T-helper 2 cell treated with Interferon-gamma antibody and Interleukin-4, amounts not matched to agents 5 μg/mL and 100 μg/mL, for 36 hours (primary cell): Measurements from ENCODE around the gene FOXI3.

Experiments used
- DNase-seq: peaks from one replicate; pipeline ENCODE4 v3.0.0; 2021; ENCODE audit warnings: low spot score
- H3K27ac Mint-ChIP-seq: one replicate; pipeline ENCODE4 v1.8.0; 2021; ENCODE audit warnings: mild to moderate bottlenecking, mixed read lengths
- H3K27me3 Mint-ChIP-seq: one replicate; pipeline ENCODE4 v1.8.0; 2021; ENCODE audit warnings: low read depth, mixed read lengths
- H3K36me3 Mint-ChIP-seq: one replicate; pipeline ENCODE4 v1.8.0; 2021; ENCODE audit warnings: low read depth, mixed read lengths
- H3K4me1 Mint-ChIP-seq: one replicate; pipeline ENCODE4 v1.8.0; 2021; ENCODE audit warnings: low read depth, mixed read lengths
- H3K4me3 Mint-ChIP-seq: one replicate; pipeline ENCODE4 v1.8.0; 2022; ENCODE audit warnings: mild to moderate bottlenecking, moderate library complexity, mixed read lengths
- H3K9me3 Mint-ChIP-seq: one replicate; pipeline ENCODE4 v1.8.0; 2021; ENCODE audit warnings: mixed read lengths

FOXI3 gene

GRCh38 chr2:88452565-88452905 is at the start of gene FOXI3:
Gene FOXI3 (minus strand): TSS chr2:88452693. CDS start chr2:88452535, 158 bp downstream.
- DNase-seq, result no peak
- H3K9me3 Mint-ChIP-seq, result no peaks in the 10 kb centered on the region
- peak within 1 kb of the TSS; percentile 76 for H3K4me3 Mint-ChIP-seq
- H3K27me3 Mint-ChIP-seq, result peaks cover 57% of the 10 kb centered on the region
- peak within 1 kb of the TSS; percentile 34 for H3K27ac Mint-ChIP-seq
- H3K36me3 Mint-ChIP-seq, result no peaks in the 10 kb centered on the region
- H3K4me1 Mint-ChIP-seq, result peaks cover 5% of the 10 kb centered on the region

GRCh38 chr2:88500691-88501090 is 48.2 kb upstream of the FOXI3 start:
- DNase-seq, result no peak
- no peak overlapping the region for H3K27ac Mint-ChIP-seq
- no peaks in the 10 kb centered on the region for H3K4me1 Mint-ChIP-seq
- no peaks in the 10 kb centered on the region for H3K36me3 Mint-ChIP-seq
- H3K4me3 Mint-ChIP-seq, result no peak overlapping the region
- H3K9me3 Mint-ChIP-seq, result no peaks in the 10 kb centered on the region
- peaks cover 2% of the 10 kb centered on the region for H3K27me3 Mint-ChIP-seq

GRCh38 chr2:88499204-88499603 is 46.7 kb upstream of the FOXI3 start:
- H3K9me3 Mint-ChIP-seq, result no peaks in the 10 kb centered on the region
- no peaks in the 10 kb centered on the region for H3K4me1 Mint-ChIP-seq
- H3K27me3 Mint-ChIP-seq, result peaks cover 2% of the 10 kb centered on the region
- no peak overlapping the region for H3K27ac Mint-ChIP-seq
- no peak overlapping the region for H3K4me3 Mint-ChIP-seq
- DNase-seq, result no peak
- H3K36me3 Mint-ChIP-seq, result no peaks in the 10 kb centered on the region

GRCh38 chr2:88493481-88493880 is 41.0 kb upstream of the FOXI3 start:
- H3K27me3 Mint-ChIP-seq, result peaks cover 11% of the 10 kb centered on the region
- H3K36me3 Mint-ChIP-seq, result no peaks in the 10 kb centered on the region
- no peak overlapping the region for H3K27ac Mint-ChIP-seq
- no peaks in the 10 kb centered on the region for H3K4me1 Mint-ChIP-seq
- H3K4me3 Mint-ChIP-seq, result no peak overlapping the region
- no peaks in the 10 kb centered on the region for H3K9me3 Mint-ChIP-seq
- DNase-seq, result no peak

- no peak for DNase-seq
- H3K27me3 Mint-ChIP-seq, result peaks cover 11% of the 10 kb centered on the region
- H3K27ac Mint-ChIP-seq, result no peak overlapping the region
- no peaks in the 10 kb centered on the region for H3K36me3 Mint-ChIP-seq
- no peak overlapping the region for H3K4me3 Mint-ChIP-seq
- H3K4me1 Mint-ChIP-seq, result no peaks in the 10 kb centered on the region
- no peaks in the 10 kb centered on the region for H3K9me3 Mint-ChIP-seq
Measured at GRCh38 chr2:88492002-88492401, 39.5 kb upstream of the FOXI3 start.

- peaks cover 9% of the 10 kb centered on the region for H3K27me3 Mint-ChIP-seq
- no peak for DNase-seq
- no peaks in the 10 kb centered on the region for H3K36me3 Mint-ChIP-seq
- no peak overlapping the region for H3K4me3 Mint-ChIP-seq
- no peaks in the 10 kb centered on the region for H3K9me3 Mint-ChIP-seq
- H3K4me1 Mint-ChIP-seq, result no peaks in the 10 kb centered on the region
- no peak overlapping the region for H3K27ac Mint-ChIP-seq
Measured at GRCh38 chr2:88489181-88489580, 36.7 kb upstream of the FOXI3 start.

GRCh38 chr2:88483200-88483599 is 30.7 kb upstream of the FOXI3 start:
- H3K4me3 Mint-ChIP-seq, result no peak overlapping the region
- H3K9me3 Mint-ChIP-seq, result no peaks in the 10 kb centered on the region
- H3K27ac Mint-ChIP-seq, result no peak overlapping the region
- no peak for DNase-seq
- H3K36me3 Mint-ChIP-seq, result no peaks in the 10 kb centered on the region
- H3K4me1 Mint-ChIP-seq, result no peaks in the 10 kb centered on the region
- H3K27me3 Mint-ChIP-seq, result no peaks in the 10 kb centered on the region

GRCh38 chr2:88481691-88482336 is 29.3 kb upstream of the FOXI3 start:
- no peak for DNase-seq
- H3K9me3 Mint-ChIP-seq, result no peaks in the 10 kb centered on the region
- H3K4me1 Mint-ChIP-seq, result no peaks in the 10 kb centered on the region
- H3K27ac Mint-ChIP-seq, result no peak overlapping the region
- H3K27me3 Mint-ChIP-seq, result no peaks in the 10 kb centered on the region
- H3K36me3 Mint-ChIP-seq, result no peaks in the 10 kb centered on the region
- H3K4me3 Mint-ChIP-seq, result no peak overlapping the region

GRCh38 chr2:88472811-88473210 is 20.3 kb upstream of the FOXI3 start:
- Mint-ChIP-seq H3K4me1 (no peaks in the 10 kb centered on the region), H3K9me3 (no peaks in the 10 kb centered on the region), H3K27me3 (peaks cover 4% of the 10 kb centered on the region), H3K4me3 (no peak overlapping the region), H3K36me3 (no peaks in the 10 kb centered on the region), H3K27ac (no peak overlapping the region)
- DNase-seq, result no peak

GRCh38 chr2:88471083-88471942 is 18.8 kb upstream of the FOXI3 start:
- DNase-seq, result no peak
- no peaks in the 10 kb centered on the region for H3K36me3 Mint-ChIP-seq
- no peaks in the 10 kb centered on the region for H3K9me3 Mint-ChIP-seq
- H3K4me1 Mint-ChIP-seq, result no peaks in the 10 kb centered on the region
- H3K27me3 Mint-ChIP-seq, result peaks cover 4% of the 10 kb centered on the region
- no peak overlapping the region for H3K27ac Mint-ChIP-seq
- H3K4me3 Mint-ChIP-seq, result no peak overlapping the region

GRCh38 chr2:88469202-88470114 is 17.0 kb upstream of the FOXI3 start:
- H3K4me1 Mint-ChIP-seq, result no peaks in the 10 kb centered on the region
- no peaks in the 10 kb centered on the region for H3K9me3 Mint-ChIP-seq
- H3K27ac Mint-ChIP-seq, result no peak overlapping the region
- DNase-seq, result no peak
- no peaks in the 10 kb centered on the region for H3K27me3 Mint-ChIP-seq
- H3K4me3 Mint-ChIP-seq, result no peak overlapping the region
- H3K36me3 Mint-ChIP-seq, result no peaks in the 10 kb centered on the region

- DNase-seq, result no peak
- H3K4me3 Mint-ChIP-seq, result no peak overlapping the region
- H3K36me3 Mint-ChIP-seq, result no peaks in the 10 kb centered on the region
- no peaks in the 10 kb centered on the region for H3K4me1 Mint-ChIP-seq
- H3K27me3 Mint-ChIP-seq, result peaks cover under 1% of the 10 kb centered on the region
- H3K9me3 Mint-ChIP-seq, result no peaks in the 10 kb centered on the region
- H3K27ac Mint-ChIP-seq, result no peak overlapping the region
Measured at GRCh38 chr2:88464153-88464552, 11.7 kb upstream of the FOXI3 start.

- no peaks in the 10 kb centered on the region for H3K9me3 Mint-ChIP-seq
- H3K4me1 Mint-ChIP-seq, result no peaks in the 10 kb centered on the region
- no peaks in the 10 kb centered on the region for H3K36me3 Mint-ChIP-seq
- H3K27me3 Mint-ChIP-seq, result peaks cover 21% of the 10 kb centered on the region
- no peak overlapping the region for H3K4me3 Mint-ChIP-seq
- no peak for DNase-seq
- no peak overlapping the region for H3K27ac Mint-ChIP-seq
Measured at GRCh38 chr2:88458633-88459032, 6.1 kb upstream of the FOXI3 start.
